Gastroesophageal sphincter (tissue), 3 donors: Measurements from ENCODE around the gene LSS.

Experiments used
- CTCF ChIP-seq, 4 experiments: fragments of 200-600 bp in 2 of 4; fragments of 450-650 bp in 2 of 4; sonication (generic) in 1 of 4; IDR thresholded peaks; one replicate each; pipeline ENCODE4 v1.5.1; 2017 to 2019; ENCODE audit warnings: antibody characterized with exemption in 4 of 4, mild to moderate bottlenecking in 2 of 4, moderate library complexity in 2 of 4
- EP300 ChIP-seq: sonication (generic); formaldehyde crosslinking; IDR thresholded peaks from one replicate; pipeline ENCODE4 v1.6.1; 2017; ENCODE audit warnings: antibody characterized with exemption, mild to moderate bottlenecking
- POLR2A ChIP-seq, 2 donors: fragments of 450-650 bp; IDR thresholded peaks; one replicate each; pipeline ENCODE4 v1.6.1; 2017; ENCODE audit warnings: antibody characterized with exemption in 2 of 2, mild to moderate bottlenecking in 2 of 2, moderate library complexity in 1 of 2

- TF ChIP-seq POLR2A (IDR thresholded peaks at IDR 0.05) (no peak), CTCF (IDR thresholded peaks at IDR 0.05) (no peak), EP300 (no peak)
Measured at GRCh38 chr21:46248827-46249226, 20.3 kb upstream of the LSS start.
